HG02970 (cell line): ENCODE results near the gene RAB5B.

Source experiments
- ATAC-seq: cut with Tn5 transposase; IDR thresholded peaks from one replicate; pipeline ENCODE4 v1.9.1; 2021; ENCODE audit warnings: mild to moderate bottlenecking, moderate library complexity, moderate number of reproducible peaks; ENCODE audit not compliant: unreplicated experiment, low FRiP score

RAB5B gene

DNA sequence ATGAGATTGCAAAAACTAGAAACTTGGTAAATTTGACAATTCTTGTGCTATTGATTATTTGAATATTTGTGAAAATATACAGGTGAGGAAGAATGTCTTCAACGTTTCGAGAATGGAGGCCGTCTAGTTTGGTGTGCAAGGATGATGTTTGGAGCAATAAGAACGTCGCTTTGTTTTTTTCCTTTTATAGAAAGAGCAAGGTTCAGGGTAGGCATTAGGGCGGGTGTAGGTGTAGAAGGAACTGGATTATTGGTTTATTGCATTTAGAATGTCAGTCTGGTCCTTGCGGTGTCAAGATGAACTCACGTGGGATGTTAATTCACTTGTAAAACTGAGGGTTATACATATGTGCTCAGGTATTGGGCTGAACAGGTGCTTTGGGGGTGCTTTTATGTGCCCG is 69.0 kb downstream of the RAB5B start:
- ATAC-seq: no peak
